Keratinocyte (primary cell): Measurements from ENCODE around the gene ZNF888.
"Not testable (repeated sequence)": the region's sequence is repeated elsewhere in the genome, so short reads cannot be mapped to it uniquely, and the experiment has no call there.

ENCODE experiments used
- CTCF ChIP-seq, 3 experiments: IDR thresholded peaks in 1 of 3; conservative IDR thresholded peaks in 1 of 3; optimal IDR thresholded peaks in 1 of 3; 2 replicates in 2 of 3; 3 replicates in 1 of 3; pipeline versions ENCODE3 to v1.5.1; 2011; ENCODE audit warnings: low read length in 3 of 3, mild to moderate bottlenecking in 3 of 3, moderate library complexity in 2 of 3, control low read depth in 1 of 3, inconsistent platforms in 1 of 3; ENCODE audit not compliant: insufficient read depth in 2 of 3; ENCODE audit errors: extremely low read depth in 1 of 3
- EZH2 ChIP-seq: IDR thresholded peaks from one replicate; pipeline ENCODE4 v1.6.1; 2012; ENCODE audit warnings: inconsistent platforms, mild to moderate bottlenecking, low read length, moderate library complexity

- TF ChIP-seq CTCF (optimal IDR thresholded peaks at IDR 0.05 in 1 of 3, IDR thresholded peaks at IDR 0.05 in 1 of 3, conservative IDR thresholded peaks at IDR 0.05 in 1 of 3; ENCODE audit: extremely low read depth in 1 of 3, insufficient read depth in 2 of 3, low read length in 3 of 3); EZH2: not testable (repeated sequence)
Measured at GRCh38 chr19:52857378-52858191, 65.6 kb downstream of the ZNF888 start, which contains the start of gene ZNF468.
